OCI-LY3 (cell line): Measurements from ENCODE around the gene ALKBH5.

Experiments used
- H2AFZ ChIP-seq: fragments of 200-600, 300-600 bp; shearing (Covaris generic); 2 replicates; pipeline ENCODE4 v1.6.0; 2014; ENCODE audit warnings: antibody characterized with exemption, low read depth, low read length
- H3K27ac ChIP-seq: fragments of 200-600, 300-600 bp; sonication (generic); 2 replicates; pipeline ENCODE4 v1.5.1; 2014; ENCODE audit warnings: mild to moderate bottlenecking, low read length, moderate library complexity, mixed read lengths
- H3K27me3 ChIP-seq: fragments of 200-600, 300-600 bp; sonication (generic); 2 replicates; pipeline ENCODE4 v1.6.1; 2014; ENCODE audit warnings: low read depth, low read length, mixed read lengths
- H3K36me3 ChIP-seq: fragments of 200-600, 300-600 bp; sonication (generic); replicated peaks from 2 replicates; pipeline ENCODE3; 2014; ENCODE audit warnings: low read depth, low read length, mixed read lengths
- H3K4me1 ChIP-seq: fragments of 300-600, 200-600 bp; sonication (generic); 2 replicates; pipeline ENCODE4 v1.6.1; 2014; ENCODE audit warnings: low read length, mixed read lengths
- H3K4me2 ChIP-seq: fragments of 200-600, 300-600 bp; sonication (generic); 2 replicates; pipeline ENCODE4 v1.6.1; 2014; ENCODE audit warnings: low read length, mixed read lengths
- H3K4me3 ChIP-seq: fragments of 300-600, 200-600 bp; sonication (generic); 2 replicates; pipeline ENCODE4 v1.5.1; 2014; ENCODE audit warnings: antibody characterized with exemption, mild to moderate bottlenecking, low read length, moderate library complexity
- H3K79me2 ChIP-seq: fragments of 300-600, 200-600 bp; shearing (Covaris generic); 2 replicates; pipeline ENCODE4 v1.6.1; 2014; ENCODE audit warnings: mild to moderate bottlenecking, low read length, mixed read lengths
- H3K9ac ChIP-seq: fragments of 300-600, 200-600 bp; shearing (Covaris generic); 2 replicates; pipeline ENCODE4 v1.6.0; 2014; ENCODE audit warnings: mild to moderate bottlenecking, low read length, moderate library complexity
- H3K9me3 ChIP-seq: fragments of 200-600, 300-600 bp; shearing (Covaris generic); 2 replicates; pipeline ENCODE4 v1.6.1; 2014; ENCODE audit warnings: low read length, mixed read lengths; ENCODE audit not compliant: insufficient read depth
- H4K20me1 ChIP-seq: fragments of 200-600, 300-600 bp; sonication (generic); 2 replicates; pipeline ENCODE4 v1.6.1; 2016; ENCODE audit warnings: low read length, mixed read lengths; ENCODE audit not compliant: insufficient read depth
- EZH2phosphoT487 ChIP-seq: fragments of 200-600 bp; shearing (Covaris generic); IDR thresholded peaks from 2 replicates; pipeline ENCODE4 v1.6.1; 2018; ENCODE audit warnings: antibody characterized with exemption, mixed run types, low read depth
- TF ChIP-seq, protein P1 (sequence below): fragments of 200-600, 300-600 bp; sonication (generic); IDR thresholded peaks from 2 replicates; pipeline ENCODE4 v1.5.1; 2014; ENCODE audit warnings: antibody characterized with exemption, low read length, low read depth

ALKBH5 gene

DNA sequence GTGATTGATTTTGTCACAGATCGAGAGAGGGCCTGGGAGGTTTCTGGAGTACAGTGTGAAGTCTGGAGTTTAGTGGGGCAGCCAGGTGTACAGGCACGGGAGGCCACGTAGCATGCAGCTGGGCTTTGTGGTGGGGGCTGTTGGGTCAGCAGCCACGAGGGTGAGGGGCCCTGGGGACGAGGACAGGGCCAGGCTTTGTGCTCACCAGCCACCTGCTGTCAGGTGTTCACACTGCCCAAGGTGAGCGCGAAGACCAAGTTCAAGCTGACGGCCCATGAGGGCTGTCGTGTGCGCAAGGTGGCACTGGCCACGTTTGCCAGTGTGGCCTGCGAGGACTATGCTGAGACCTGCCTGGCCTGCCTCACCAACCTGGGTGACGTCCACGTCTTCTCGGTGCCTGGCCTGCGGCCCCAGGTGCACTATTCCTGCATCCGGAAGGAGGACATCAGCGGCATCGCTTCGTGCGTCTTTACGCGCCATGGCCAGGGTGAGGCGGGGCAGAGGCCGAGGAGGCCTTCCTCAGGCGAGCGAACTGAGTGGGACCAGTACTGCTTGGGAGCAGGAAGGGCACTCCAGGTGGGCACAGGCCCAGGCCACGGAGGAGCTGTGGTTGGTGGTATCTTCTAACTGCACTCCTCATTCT is 57.7 kb downstream of the ALKBH5 start:
- H3K9ac ChIP-seq, result no peak overlapping the region
- H3K4me2 ChIP-seq, result no peak overlapping the region
- H3K27ac ChIP-seq, result no peak overlapping the region
- no peaks in the 10 kb centered on the region for H4K20me1 ChIP-seq
- H3K79me2 ChIP-seq, result no peaks in the 10 kb centered on the region
- H2AFZ ChIP-seq, result no peak overlapping the region
- H3K36me3 ChIP-seq, result no peaks in the 10 kb centered on the region
- no peak overlapping the region for H3K4me3 ChIP-seq
- TF ChIP-seq, protein P1, sequence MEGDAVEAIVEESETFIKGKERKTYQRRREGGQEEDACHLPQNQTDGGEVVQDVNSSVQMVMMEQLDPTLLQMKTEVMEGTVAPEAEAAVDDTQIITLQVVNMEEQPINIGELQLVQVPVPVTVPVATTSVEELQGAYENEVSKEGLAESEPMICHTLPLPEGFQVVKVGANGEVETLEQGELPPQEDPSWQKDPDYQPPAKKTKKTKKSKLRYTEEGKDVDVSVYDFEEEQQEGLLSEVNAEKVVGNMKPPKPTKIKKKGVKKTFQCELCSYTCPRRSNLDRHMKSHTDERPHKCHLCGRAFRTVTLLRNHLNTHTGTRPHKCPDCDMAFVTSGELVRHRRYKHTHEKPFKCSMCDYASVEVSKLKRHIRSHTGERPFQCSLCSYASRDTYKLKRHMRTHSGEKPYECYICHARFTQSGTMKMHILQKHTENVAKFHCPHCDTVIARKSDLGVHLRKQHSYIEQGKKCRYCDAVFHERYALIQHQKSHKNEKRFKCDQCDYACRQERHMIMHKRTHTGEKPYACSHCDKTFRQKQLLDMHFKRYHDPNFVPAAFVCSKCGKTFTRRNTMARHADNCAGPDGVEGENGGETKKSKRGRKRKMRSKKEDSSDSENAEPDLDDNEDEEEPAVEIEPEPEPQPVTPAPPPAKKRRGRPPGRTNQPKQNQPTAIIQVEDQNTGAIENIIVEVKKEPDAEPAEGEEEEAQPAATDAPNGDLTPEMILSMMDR, result no peak
- TF ChIP-seq EZH2phosphoT487, result no peak
- H3K4me1 ChIP-seq, result no peaks in the 10 kb centered on the region
- H3K9me3 ChIP-seq, result no peaks in the 10 kb centered on the region
- no peaks in the 10 kb centered on the region for H3K27me3 ChIP-seq

- H3K9ac ChIP-seq, result no peak overlapping the region
- H2AFZ ChIP-seq, result no peak overlapping the region
- TF ChIP-seq, protein P1, result no peak
- no peak for TF ChIP-seq EZH2phosphoT487
- no peak overlapping the region for H3K4me3 ChIP-seq
- no peaks in the 10 kb centered on the region for H3K79me2 ChIP-seq
- no peaks in the 10 kb centered on the region for H4K20me1 ChIP-seq
- no peaks in the 10 kb centered on the region for H3K4me1 ChIP-seq
- H3K27me3 ChIP-seq, result no peaks in the 10 kb centered on the region
- H3K9me3 ChIP-seq, result no peaks in the 10 kb centered on the region
- H3K36me3 ChIP-seq, result no peaks in the 10 kb centered on the region
- H3K4me2 ChIP-seq, result no peak overlapping the region
- no peak overlapping the region for H3K27ac ChIP-seq
Measured at GRCh38 chr17:18245038-18245776, 61.6 kb downstream of the ALKBH5 start.

GRCh38 chr17:18246109-18246725 is 62.6 kb downstream of the ALKBH5 start:
- H3K4me3 ChIP-seq, result no peak overlapping the region
- H3K27ac ChIP-seq, result no peak overlapping the region

More at GRCh38 chr17:18246109-18246725, 62.6 kb downstream of the ALKBH5 start:
- H3K36me3 ChIP-seq, result no peaks in the 10 kb centered on the region
- no peaks in the 10 kb centered on the region for H3K4me1 ChIP-seq
- no peak overlapping the region for H3K9ac ChIP-seq
- H3K79me2 ChIP-seq, result no peaks in the 10 kb centered on the region
- no peaks in the 10 kb centered on the region for H3K9me3 ChIP-seq
- no peaks in the 10 kb centered on the region for H4K20me1 ChIP-seq
- H3K27me3 ChIP-seq, result no peaks in the 10 kb centered on the region
- TF ChIP-seq, protein P1, result no peak
- TF ChIP-seq EZH2phosphoT487, result no peak
- H3K4me2 ChIP-seq, result no peak overlapping the region
- H2AFZ ChIP-seq, result no peak overlapping the region
